Kidney glomerular epithelial cell (primary cell): ENCODE measurements around the gene COL18A1.
"Not testable (repeated sequence)": the region's sequence is repeated elsewhere in the genome, so short reads cannot be mapped to it uniquely, and the experiment has no call there.

Experiments used
- DNase-seq: peaks from one replicate; lab custom pipeline; 2025; lab: John Stamatoyannopoulos, UW

COL18A1 gene

DNA sequence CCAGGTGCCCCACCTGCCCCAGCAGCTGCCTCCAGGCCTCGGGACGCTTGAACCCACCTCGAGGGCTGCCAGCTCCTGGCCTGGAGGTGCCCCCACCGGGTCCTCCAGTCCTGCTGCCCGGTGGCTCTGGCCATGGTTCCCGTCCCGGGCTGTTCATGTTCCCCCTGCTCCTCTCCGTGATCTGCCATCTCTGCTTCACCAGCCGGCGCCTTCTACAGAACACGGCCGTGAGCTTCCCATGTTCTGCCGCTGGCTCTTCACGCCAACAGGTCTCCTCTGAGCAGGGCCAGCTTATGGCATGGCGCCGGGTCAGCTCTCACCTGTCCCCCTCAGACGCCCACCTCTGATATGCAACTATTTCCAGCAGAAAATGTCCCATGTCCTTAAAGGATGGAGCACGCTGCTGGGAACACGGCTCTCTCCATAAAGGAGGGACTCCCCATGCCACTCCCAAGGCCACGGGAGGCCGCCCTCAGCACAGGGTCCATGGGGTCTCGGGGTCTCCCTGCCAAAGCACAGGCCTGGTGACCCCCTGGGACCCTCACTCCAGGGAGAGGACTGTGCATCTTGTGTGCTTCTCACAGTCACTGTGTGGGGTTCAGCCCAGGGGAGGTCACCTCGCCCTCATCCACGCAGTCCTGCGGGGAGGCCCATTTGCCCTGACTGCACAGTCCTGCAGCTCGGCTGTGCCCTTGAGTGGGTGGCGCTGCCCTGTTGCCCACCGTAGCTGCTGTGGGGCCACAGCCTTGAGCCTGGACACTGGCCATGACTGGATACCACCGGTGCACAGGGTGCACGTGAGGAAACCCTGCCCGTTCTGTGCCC is 36.7 kb downstream of the COL18A1 start:
- no peak for DNase-seq

DNA sequence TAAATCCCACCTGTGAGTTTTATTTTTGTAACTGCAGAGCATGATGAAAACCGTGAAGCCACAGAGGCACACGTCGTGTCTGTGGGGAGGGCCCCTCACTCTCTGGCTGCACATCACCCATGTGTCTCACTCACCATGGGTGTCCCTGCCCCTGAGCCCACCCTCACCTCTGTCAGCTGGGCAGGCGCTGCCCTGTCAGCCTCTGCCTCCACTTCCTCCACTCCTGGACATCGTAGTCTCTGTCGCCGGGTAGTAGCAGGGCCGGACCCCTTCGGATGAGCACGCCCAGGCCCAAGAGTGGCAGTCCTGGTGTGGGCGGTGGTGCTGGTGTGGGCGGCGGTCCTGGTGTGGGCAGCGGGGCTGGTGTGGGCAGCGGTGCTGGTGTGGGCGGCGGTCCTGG is 37.3 kb downstream of the COL18A1 start:
- no peak for DNase-seq

DNA sequence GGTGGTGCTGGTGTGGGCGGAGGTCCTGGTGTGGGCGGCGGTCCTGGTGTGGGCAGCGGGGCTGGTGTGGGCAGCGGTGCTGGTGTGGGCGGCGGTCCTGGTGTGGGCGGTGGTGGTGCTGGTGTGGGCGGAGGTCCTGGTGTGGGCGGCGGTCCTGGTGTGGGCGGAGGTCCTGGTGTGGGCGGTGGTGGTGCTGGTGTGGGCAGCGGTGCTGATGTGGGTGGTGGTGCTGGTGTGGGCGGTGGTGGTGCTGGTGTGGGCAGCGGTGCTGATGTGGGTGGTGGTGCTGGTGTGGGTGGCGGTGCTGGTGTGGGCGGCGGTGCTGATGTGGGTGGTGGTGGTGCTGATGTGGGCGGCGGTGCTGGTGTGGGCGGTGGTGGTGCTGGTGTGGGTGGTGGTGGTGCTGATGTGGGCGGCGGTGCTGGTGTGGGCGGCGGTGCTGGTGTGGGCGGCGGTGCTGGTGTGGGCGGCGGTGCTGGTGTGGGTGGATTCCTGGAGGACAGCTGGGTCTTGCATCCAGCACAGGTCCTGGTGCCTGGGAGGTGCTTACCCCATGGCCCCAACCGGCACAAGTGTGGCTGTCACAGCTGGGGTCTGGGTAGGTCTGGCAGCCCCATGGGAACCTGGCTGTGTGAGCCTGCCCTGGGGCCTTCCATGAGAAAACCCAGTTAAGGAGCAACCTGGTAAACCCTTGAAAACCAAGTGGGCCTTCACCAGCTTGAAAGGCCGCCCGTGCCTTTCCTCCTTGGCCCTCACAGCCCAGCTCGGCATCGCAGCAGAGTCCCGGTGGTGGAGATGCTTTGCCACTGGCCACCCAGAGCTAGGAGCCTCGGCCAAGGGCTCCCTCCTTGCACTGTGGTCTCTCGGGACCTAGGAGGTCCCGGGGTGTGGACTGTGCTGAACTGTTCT is 38.0 kb downstream of the COL18A1 start:
- DNase-seq = not testable (repeated sequence)

DNA sequence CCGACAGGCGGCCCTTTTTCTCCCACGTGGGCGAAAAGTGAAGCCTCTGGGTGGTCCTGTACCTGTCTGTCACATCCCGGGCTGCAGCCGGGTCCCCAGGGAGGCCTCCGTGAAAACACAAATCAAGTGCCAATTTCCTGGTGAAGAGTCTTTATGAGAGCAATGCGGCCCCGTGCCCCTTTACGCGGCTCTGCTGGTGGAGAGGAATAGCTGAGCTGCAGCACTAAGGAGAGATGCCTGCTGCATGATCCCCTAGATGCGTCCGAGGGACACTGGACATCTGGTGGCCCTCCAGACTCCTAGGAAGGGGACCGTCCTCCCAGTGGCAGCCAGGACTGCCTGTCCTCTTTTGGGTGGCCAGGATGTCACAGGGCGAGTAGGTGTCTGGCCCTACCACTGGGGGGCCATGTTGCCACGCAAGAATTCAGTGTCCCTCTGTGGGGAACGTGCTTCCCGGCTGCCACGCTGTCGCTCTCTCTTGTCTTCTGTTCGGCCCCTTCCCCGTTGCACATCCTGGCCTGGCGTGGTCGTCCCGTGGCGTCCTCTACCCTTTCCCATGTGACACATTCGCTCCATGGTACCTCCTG is 38.7 kb downstream of the COL18A1 start:
- DNase-seq = no peak

DNA sequence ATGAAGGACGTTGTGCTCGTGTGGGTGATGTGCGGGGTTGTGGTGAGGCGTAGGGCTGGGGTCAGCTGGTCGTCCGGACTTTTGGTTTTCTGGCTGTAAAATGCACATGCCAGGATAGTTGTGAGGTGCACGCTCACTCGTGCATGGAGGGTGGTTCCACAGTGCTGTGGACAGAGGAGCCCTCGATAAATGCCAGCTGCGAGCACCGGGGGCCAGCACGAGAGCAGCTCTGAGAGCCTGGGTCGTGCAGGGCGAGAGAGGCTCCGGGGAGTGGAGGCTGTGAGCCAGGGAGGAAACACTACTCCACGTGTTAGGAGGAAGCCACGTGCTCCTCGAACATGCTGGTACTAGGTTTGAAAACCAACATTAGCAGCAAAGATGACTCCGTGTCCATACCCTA is 39.4 kb downstream of the COL18A1 start:
- no peak for DNase-seq

DNA sequence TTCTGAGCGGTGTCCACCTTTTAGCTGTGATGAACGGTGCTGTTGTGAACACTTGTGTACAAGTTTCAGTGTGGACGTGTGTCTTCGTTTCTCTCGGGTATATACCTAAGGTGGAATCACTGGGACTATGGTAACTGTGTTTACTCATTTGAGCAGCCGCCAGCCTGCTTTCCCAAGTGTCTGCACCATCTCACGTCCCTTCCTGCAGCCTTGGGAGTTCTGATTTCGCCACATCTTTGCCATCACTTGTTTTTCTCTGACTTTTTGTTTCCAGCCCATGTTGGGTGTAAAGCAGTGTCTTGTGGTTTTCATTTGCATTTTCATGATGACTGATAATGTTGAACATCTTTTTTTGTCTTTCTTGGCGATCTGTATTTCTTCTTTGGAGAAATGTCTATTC is 40.4 kb downstream of the COL18A1 start:
- DNase-seq = no peak

DNA sequence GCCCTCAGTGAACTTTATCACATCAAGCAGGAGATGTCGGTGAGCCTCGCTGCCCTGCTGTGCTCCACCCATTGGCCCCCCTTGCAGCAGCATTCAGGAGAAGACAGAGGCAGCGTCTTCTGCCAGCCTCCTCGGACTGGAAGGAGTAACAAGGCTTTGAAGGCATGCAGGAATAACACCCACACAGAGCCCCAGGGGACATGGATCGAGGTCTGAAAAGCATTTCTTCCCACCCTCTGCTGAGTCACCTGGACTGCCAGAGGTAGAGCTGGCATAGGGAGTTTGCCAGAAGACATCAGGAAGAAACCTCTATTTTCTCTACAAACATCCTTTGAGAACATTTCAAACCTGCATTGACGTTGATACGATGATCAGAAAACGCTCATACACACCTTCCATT is 42.9 kb downstream of the COL18A1 start:
- peak; percentile 60 for DNase-seq

DNA sequence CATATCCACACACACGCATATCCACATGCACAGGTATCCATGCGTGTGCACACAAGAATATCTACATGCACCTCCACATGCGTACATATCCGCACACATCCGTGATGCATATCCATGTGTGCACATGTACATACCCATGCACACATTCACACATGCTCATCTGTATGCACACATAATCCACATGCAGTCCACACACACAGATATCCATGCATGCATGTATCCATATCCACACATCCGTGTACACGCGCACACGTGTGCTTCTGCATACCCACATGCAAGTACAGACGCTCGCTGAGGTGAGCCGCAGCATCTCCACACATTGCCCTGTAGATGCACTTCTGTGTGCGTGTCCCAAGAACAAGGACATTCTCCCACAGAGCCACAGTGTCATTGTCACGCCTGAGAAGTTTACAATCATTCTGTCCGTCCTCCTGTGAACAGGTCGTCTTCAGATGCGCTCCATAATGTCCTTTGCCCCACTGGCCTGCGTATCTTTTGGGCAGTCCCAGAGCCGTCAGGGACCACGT is 43.4 kb downstream of the COL18A1 start:
- DNase-seq = no peak

DNA sequence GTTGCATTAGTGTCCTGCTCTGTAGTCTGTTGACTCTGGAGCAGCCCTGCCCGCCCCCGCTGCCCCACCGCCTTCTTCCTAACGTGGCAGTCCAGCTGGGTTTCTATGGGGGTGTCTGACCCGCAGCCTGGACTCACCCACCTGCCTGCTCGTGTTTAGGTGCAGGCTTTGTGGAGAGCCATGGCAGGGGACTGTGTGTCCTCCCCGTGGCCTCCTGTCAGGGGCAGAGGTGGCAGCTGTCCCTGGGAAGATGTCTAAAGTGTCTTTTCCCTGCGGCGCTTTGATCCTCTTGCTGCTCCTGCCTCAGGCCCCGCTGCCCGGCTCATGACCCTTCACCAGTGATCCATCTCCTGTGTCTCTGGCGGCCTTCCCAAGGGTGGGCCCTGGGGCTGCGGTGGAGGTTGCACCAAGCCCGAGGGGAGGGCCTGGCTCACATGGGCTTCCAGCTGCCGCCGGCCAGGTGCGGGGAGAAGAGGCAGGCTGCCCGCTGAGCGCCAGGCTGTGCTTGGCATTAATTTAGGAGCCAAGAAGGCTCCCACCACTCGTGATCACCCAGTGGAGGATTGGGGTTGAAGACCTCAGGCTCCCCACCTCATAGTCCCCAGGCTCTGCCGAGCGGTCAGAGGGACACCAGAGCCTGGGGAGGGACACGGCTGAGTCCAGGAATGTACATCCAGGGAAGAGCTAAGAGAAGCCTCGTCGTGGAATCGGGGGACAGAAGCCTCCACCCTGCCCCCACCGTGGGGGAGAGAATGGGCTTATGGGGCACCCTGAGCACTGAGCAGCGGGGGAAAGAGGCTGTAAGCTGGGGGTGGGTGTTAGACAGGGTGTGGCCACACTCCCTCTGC is 44.1 kb downstream of the COL18A1 start:
- no peak for DNase-seq

DNA sequence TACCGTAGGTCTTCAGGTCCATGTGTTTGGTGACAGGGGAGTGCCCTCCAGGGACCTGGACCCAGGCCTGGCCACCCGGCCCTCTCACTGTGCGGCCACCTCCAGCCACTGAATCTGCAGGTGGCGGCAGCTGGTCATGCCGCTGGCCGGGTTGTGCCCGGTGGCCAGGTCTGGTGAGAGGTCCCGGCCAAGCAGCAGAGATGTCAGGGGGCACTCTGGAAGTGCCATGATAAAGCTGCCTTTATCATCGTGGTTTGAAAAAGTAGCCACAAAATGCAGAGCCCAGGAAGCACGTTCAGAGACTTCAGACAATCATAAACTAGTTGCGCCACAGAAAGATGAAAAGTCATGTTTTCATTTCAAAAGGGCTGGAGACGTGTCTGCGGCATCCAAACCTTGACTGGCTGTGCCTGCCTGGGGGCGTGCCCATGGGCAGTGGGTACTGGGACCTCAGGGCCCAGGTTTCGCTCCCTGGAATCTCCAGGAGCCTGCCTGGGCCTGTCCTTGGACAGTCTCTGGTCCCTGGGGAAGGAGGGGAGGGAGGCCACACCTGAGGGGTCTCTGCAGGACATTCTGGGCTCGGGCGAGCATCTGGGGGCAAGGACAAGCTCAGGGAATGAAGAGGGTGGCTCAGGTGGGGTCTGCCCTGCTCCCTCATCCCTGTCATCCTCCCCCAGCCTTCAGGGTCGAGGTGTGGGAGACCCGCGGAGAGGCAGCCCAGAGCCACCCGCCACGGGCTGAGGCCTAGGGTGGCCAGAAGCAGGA is 44.9 kb downstream of the COL18A1 start:
- DNase-seq = no peak

DNA sequence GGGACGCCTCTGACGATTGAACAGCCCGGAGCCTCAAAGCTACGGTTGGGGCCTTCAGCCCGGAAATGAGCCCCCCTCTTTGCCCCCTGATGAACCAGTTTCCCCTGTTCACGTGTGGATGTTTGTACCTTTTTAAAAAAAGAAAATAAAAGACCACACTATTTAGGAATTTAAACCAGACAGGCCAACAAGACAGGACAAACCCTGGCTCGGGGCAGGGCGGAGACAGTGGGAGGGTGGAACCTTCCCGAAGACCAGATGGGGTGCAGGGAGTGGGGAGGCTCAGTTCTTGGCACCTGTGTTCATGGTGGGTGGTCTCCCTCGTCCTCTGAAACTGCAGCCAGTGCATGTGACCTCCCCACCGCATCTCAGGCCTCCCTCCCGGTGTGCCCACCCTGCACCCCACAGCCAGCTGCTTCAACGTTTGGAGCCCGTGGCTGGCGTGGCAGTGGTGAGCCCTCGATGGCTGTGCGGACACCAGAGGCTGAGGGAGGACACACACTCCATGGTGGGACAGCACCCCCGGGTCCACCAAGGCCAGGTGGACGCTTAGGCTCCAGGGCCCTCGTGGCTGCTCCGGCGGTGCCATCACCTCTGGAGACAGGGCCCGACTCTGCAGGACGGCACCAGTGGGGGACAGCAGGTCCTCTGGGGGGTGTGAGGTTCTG is 45.6 kb downstream of the COL18A1 start:
- DNase-seq = no peak

DNA sequence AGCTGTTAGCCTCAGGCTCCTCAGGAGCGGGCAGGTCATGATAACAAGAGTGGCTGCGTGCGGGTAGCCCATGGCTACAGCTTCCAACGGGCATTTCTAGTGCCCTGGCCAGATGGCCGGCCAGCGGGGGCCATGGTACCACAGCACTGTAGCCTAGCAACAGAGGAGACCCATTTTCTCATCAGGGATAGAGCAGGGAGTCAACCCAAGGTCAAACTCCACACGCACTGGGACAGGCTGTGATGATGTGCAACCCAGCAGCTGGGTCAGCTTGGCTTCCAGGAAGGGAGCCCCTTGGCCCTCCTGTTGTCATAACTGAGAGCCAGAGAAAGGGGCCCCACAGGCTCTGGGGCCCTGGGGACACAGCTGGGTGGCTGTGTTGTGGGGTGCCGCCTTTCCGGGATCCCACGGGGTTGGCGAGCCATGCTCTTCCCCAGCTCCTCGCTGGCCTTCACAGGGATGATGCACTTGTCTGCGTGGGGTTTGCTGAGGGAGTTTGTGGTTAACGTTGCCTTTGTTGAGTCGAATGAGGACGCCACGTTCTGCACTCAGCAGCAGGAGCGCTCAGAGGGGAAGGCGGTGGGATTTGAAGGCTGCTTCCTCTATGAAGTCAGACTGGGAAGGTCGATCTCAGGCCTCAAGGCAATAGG is 46.3 kb downstream of the COL18A1 start:
- DNase-seq = no peak

DNA sequence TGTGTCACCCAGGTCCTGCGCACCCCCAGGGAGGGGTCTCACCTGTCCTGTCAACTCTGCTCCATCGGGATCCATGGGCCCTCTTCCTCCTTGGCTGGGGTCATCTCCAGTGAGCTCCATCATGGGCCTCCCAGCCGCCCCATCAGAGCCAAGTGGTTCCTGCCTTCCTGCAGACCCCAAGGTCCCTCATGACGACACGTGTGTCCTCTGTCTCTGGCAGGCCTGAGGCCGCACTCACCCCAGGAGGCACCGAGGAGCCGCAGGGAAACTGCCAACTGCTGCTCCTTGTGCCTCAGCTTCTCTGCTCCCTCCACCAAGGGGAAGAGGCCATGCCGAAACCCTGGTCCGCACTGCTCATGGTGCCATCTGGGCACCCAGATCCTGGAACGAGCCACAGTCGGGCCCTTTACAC is 46.8 kb downstream of the COL18A1 start:
- no peak for DNase-seq

DNA sequence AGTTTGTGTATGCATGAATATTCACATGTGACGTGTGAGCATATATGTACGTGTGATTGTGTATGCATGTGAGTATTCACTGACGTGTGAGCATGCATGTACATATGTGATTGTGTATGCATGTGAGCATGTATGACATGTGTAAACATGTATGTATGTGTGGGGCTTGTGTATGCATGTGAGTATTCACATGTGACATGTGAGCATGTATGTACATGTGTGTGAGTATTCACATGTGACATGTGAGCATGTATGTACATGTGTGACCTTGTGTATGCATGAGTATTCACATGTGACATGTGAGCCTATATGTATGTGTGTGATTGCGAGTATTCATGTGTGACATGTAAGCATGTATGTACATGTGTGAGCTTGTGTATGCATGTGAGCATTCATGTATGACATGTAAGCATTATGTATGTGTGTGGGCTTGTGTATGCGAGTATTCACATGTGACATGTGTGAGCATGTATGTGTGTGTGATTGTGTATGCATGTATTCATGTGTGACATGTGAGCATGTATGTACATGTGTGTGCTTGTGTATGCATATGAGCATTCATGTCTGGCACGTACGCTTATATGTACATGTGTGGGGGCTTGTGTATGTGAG is 47.8 kb downstream of the COL18A1 start:
- DNase-seq = no peak

DNA sequence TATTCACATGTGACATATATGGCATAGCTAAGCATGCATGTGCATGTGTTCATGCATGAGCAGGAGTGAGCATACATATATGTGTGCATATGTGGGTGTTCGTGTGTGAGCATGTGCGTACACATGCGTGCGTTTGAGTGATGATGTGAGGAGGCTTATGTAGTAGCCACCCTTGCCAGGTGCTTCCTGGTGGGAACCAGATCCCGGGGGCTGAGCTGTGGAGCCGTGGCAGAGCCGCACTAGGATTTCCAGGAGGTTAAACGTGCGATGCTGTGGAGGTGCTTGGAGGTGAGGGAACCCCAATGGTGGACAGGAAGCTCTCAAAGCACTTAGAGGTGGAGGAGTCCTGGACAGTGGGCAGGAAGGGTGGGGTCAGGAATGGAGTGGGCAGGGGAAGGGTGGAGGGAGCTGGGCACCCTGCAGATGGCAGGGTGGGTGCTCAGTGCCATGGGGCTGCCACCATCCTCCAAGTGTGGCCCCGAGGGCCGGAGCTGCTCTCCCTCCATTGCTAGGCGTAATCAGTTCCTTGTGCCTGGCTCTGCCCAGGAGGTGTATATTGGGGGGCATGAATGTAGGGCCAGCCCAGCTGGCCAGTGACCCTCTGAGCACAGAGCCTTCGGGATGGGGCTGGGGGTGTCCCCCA is 48.5 kb downstream of the COL18A1 start:
- DNase-seq = no peak

DNA sequence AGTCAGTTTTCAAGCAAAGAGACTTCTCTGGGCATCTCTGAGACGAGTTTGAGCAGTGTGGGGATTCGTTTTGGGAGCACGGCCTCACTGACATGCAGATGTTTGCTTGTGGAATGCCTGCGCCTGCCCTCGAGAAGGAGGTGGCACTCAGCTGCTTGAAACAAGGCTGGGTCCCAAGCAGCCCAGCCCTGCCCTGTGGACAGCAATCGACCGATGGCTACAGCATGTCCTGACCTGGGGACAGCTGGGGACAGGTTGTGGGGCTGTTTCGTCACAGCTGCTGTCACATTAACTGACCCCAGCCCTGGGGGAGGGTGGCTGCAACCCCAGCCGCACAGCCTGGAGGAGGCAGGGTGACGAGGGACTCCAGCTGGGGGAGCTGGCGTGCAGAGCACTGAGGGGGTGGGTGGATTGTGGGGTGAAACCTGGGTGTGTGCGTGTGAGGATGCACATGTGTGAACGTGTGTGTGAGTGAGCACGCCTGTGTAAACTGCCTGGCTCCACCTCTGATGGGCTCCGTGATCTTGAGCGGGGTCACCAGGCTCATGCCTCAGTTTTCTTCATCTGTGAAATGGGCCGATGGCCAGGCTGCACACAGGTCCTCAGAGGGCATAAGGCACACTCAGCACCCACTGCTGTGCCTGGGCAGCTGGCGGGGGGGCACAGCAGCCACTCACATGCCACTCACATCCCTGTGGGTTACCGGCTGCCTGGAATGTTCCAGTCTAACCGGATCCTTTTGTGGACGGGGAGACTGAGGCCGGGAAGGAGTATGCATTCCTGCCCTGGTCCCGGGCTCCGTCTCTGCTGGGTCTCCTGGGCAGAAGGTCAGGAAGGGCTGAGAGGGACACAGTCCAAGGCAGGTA is 49.3 kb downstream of the COL18A1 start:
- no peak for DNase-seq

DNA sequence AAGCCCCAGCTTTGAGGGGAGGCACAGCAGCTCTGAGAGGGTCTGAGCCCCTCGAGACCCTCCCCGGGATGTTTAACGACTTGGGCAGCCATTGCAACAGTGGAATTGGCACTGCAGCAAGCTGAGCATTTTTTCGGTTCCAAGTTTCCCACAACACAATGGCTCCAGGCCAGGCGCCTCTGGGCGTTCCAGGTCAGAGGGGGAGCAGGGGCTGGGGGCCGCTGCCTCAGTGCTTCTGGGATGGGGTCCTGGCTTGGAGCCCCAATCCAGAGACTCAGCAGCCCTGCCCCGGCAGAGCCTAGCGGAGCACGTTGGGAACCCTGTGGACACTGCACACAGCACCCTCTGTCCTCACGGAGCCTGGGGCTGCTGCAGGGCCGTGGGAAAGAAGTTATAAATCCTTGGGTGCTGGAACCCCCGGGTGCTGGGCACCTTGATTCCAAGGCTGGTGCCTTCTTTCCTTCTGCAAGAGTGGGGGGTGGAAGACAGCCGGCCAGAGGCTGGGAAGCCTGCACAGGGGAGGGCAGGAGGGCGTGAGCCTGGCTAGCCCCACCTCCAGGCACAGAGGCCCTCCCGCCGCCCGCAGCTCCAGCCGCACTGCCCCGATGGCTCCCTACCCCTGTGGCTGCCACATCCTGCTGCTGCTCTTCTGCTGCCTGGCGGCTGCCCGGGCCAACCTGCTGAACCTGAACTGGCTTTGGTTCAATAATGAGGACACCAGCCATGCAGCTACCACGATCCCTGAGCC is 50.1 kb downstream of the COL18A1 start:
- no peak for DNase-seq
